A549 treated with AZD2906 at 1 μM for 4 hours (cell line): Measurements from ENCODE around the gene YPEL5. TPM values are rescaled to one million over a fixed set of nuclear protein-coding genes. Genes with fewer than 3 reads are reported as not detected.

Experiments
- total RNA-seq: library from RNA; stranded (reverse); fragments of 200-300 nt; extraction: Qiagen RNA extraction; gene quantifications from 5 replicates; pipeline ENCODE4 v1.2.3, GENCODE V29; 2022

The YPEL5 gene
- 47.0 to 55.8 TPM (median 54.4 TPM) in 5 replicates for total RNA-seq

DNA sequence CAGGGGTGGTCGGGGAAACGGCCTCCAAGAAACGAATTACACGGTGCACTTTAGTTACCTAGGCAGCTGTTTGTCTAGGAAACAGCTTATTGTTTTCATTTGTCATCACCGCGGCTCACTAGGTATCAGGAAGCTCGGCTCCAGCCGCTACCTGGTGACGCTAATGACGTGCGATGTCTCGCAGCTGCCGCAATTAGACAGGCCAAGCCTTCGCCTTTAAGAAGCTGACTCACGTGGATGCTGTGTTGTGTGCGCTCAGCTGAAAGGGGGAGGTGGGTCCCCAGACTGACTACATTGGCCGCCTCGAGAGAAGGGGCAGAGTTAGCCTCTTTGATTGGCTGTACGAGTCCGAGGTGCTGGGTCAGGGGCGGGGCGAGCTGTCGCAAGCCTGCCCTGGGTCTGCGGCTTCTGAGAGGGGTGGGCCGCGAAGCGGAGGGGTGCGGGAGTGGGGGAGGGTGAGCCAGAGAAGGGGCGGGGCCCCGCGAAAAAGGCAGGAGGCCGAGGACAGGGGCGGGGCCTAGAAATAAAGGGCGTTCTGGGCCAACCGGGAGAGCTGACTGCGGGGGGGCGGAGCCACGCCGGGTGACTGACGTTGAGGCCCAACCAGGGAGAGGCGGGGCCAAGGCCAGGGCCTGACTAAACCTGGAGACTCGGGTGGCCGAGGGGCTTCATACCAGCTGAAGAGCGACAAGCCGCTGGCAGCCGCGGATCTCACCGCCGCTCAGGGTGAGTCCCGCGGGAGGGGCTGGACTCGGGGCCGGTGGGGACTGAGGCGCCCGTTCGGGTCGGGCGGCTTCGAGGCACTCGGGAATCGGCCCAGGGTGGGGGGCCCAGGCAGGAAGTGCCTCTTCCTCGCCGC lies at the start of gene YPEL5:
Gene YPEL5 (plus strand): TSS at position 671 of the 859 bp plus-strand sequence. CDS start 9,645 bp downstream, outside the sequence.

Other genes starting within 250 kb of the YPEL5 start
- gene ALK, start 225.4 kb upstream of the YPEL5 start, total RNA-seq: not detected in 5 replicates
- 106 to 205 TPM (median 139 TPM) in 5 replicates for gene LBH, start 84.5 kb downstream of the YPEL5 start, total RNA-seq